Heart right ventricle (tissue), 16 donors: ENCODE data around the gene PRTN3. TPM values are rescaled to one million over a fixed set of nuclear protein-coding genes. Genes with fewer than 3 reads are reported as not detected.

Experiments
- ATAC-seq, 8 donors: fragments of 200-7000 bp; cut with Tn5 transposase; one replicate each; pipeline ENCODE4 v1.9.1; 2020; ENCODE audit warnings: mild to moderate bottlenecking in 8 of 8, moderate library complexity in 8 of 8, moderate number of reproducible peaks in 1 of 8
- DNase-seq, 2 donors: peaks; one replicate each; pipeline ENCODE4 v3.0.0-alpha.2; 2020
- H3K27ac ChIP-seq, 10 donors: fragments of 200-600 bp; sonication (generic) in 2 of 10; one replicate each; pipeline versions ENCODE4 v1.5.0 to v1.8.0; 2020 to 2022; ENCODE audit warnings: mild to moderate bottlenecking in 3 of 10
- H3K27me3 ChIP-seq, 7 donors: fragments of 200-600 bp; one replicate each; pipeline ENCODE4 v1.8.0; 2021 to 2022; ENCODE audit warnings: mild to moderate bottlenecking in 2 of 7
- H3K36me3 ChIP-seq, 9 donors: fragments of 200-600 bp; sonication (generic) in 1 of 9; one replicate each; pipeline versions ENCODE4 v1.5.0 to v1.8.0; 2020 to 2022; ENCODE audit warnings: mild to moderate bottlenecking in 2 of 9
- H3K4me1 ChIP-seq, 9 donors: fragments of 200-600 bp; sonication (generic) in 1 of 9; one replicate each; pipeline versions ENCODE4 v1.5.0 to v1.8.0; 2020 to 2022; ENCODE audit warnings: mild to moderate bottlenecking in 4 of 9
- H3K4me3 ChIP-seq, 10 donors: fragments of 200-600 bp; sonication (generic) in 2 of 10; one replicate each; pipeline versions ENCODE4 v1.5.0 to v1.8.0; 2020 to 2022; ENCODE audit warnings: mild to moderate bottlenecking in 7 of 10, moderate library complexity in 2 of 10
- H3K9me3 ChIP-seq, 11 donors: fragments of 200-600 bp in 10 of 11; sonication (generic) in 2 of 11; one replicate each; pipeline versions ENCODE4 v1.5.0 to v1.8.0; 2013 to 2022; ENCODE audit warnings: mild to moderate bottlenecking in 2 of 11, control low read depth in 1 of 11, moderate library complexity in 1 of 11
- CTCF ChIP-seq, 9 donors: fragments of 200-600 bp; sonication (generic) in 2 of 9; IDR thresholded peaks; one replicate each; pipeline versions ENCODE4 v1.5.0 to v1.8.0; 2021 to 2022; ENCODE audit warnings: antibody characterized with exemption in 9 of 9, mild to moderate bottlenecking in 5 of 9, moderate library complexity in 1 of 9
- WGBS, 2 donors: extraction: QIAGEN DNeasy Blood & Tissue Kit; methylation state at CpG; one replicate each; pipeline ENCODE4 v1.1.7; 2013; ENCODE audit warnings: inconsistent platforms in 1 of 2; 5-methylcytosine and 5-hydroxymethylcytosine counted together
- intact Hi-C, 10 donors: fragments of 100-400 bp; cut with DNase I; formaldehyde crosslinking; loops; one replicate each; pipeline versions ENCODE4 v1.11.1 to v1.14.2; 2022
- polyA plus RNA-seq, 2 donors: library from polyadenylated mRNA; stranded (reverse); fragments of 200-250 nt; gene quantifications; one replicate each; pipeline ENCODE4 v1.2.3, GENCODE V29; 2013
- total RNA-seq, 10 donors: library from RNA; stranded (reverse); fragmentation: NEBNext Ultra II Directional in 3 of 10; extraction: Animal tissue kit (Norgen Biotek cat#: 25700) in 3 of 10; gene quantifications; one replicate each; pipeline versions ENCODE4 v1.2.1 to v1.2.4, GENCODE V29; 2021 to 2023
- donor health status: Arrhythmogenic right ventricular cardiomyopathy.
- donor health status: ischemic (EF 13 %, LVEDD 7.1; RV severe dilation, severe dysfunction).
- donor health status: healthy with polysubstance abuse.
- donor health status: DM: no; HTN: yes; CAD: no.
- donor health status: DM: no; HTN: no; CAD: no.
- donor health status: ischemic (EF 25% LVEDD 6.9; RV normal size, moderate dysfunction).
- donor health status: ischemic (EF 25% LVEDD 5.7; RV mildly dilated, moderate dysfunction).
- donor health status: healthy.
- donor health status: DM: yes; HTN: yes; CAD: no.
- donor health status: Ischemic cardiomyopathy.
- donor health status: ischemic (EF 35%, LVEDD 5.7; RV mildly dilated, moderate dysfunction).
- donor health status: nonischemic (EF 11% LVEDD 7.7; RV severe dilation, severe dysfunction).
- donor health status: DM: yes; HTN: yes; CAD: no.
- donor health status: PGD.
- donor health status: ischemic (EF 29% LVEDD 5.4; RV normal size, mild dysfunction).
- donor health status: nonischemic (EF 23%, LVEDD 6.1; RV moderate dilation, normal function).

PRTN3 gene
- total and polyA plus RNA-seq, 12 donors, result 0.12 TPM; not detected in 11

- Histone ChIP-seq H3K27ac (peak overlapping the region in 9 of 10 donors; percentile 72 to 100 (median 98)), H3K4me3 (peak overlapping the region in 9 of 10 donors; percentile 12 to 94 (median 77)), H3K9me3 (no peaks in the 10 kb centered on the region), H3K27me3 (no peaks in the 10 kb centered on the region), H3K36me3 (peaks cover 4 to 88% (median 30%) of the 10 kb centered on the region in 9 donors), H3K4me1 (peaks cover 50 to 75% (median 61%) of the 10 kb centered on the region in 9 donors)
- ATAC-seq (peak in 5 of 8 donors; percentile 5 to 35 (median 17)), DNase-seq (peak in 1 of 2 donors; percentile 65)
- WGBS, 2 donors, result 20 to 22% methylated on average over 23 of the region's 23 CpGs
- intact Hi-C loops, result no loop called here
- TF ChIP-seq CTCF (IDR thresholded peaks at IDR 0.05), result no peak
These were observed 38.8 kb upstream of the PRTN3 start for GRCh38 chr19:801861-802497.

- Histone ChIP-seq H3K4me1 (peaks cover 50 to 78% (median 61%) of the 10 kb centered on the region in 9 donors), H3K4me3 (peak overlapping the region in 8 of 10 donors; percentile 12 to 94 (median 82)), H3K9me3 (no peaks in the 10 kb centered on the region), H3K36me3 (peaks cover 4 to 94% (median 36%) of the 10 kb centered on the region in 9 donors), H3K27me3 (no peaks in the 10 kb centered on the region), H3K27ac (peak overlapping the region in 8 of 10 donors; percentile 72 to 100 (median 96))
- no peak for TF ChIP-seq CTCF (IDR thresholded peaks at IDR 0.05)
- intact Hi-C loops, result no loop called here
- ATAC-seq (no peak), DNase-seq (peak in 1 of 2 donors; percentile 27)
- 33 to 39% methylated on average over 28 of the region's 28 CpGs for WGBS, 2 donors
These were observed 38.2 kb upstream of the PRTN3 start for GRCh38 chr19:802498-803098.

GRCh38 chr19:803099-803561, 37.7 kb upstream of the PRTN3 start:
- DNase-seq, result no peak
- Histone ChIP-seq H3K4me3 (peak overlapping the region in 3 of 10 donors; percentile 66 to 94 (median 86)), H3K27ac (peak overlapping the region in 6 of 10 donors; percentile 27 to 100 (median 96)), H3K36me3 (peaks cover 4 to 99% (median 41%) of the 10 kb centered on the region in 9 donors), H3K27me3 (no peaks in the 10 kb centered on the region), H3K4me1 (peaks cover 50 to 78% (median 60%) of the 10 kb centered on the region in 9 donors), H3K9me3 (no peaks in the 10 kb centered on the region)
- no peak for TF ChIP-seq CTCF (IDR thresholded peaks at IDR 0.05)
- WGBS, 2 donors, result 66 to 67% methylated on average over 17 of the region's 17 CpGs
- intact Hi-C loops, result no loop called here
- ATAC-seq, result no peak

GRCh38 chr19:803686-804418, 36.9 kb upstream of the PRTN3 start:
- H3K4me3 ChIP-seq, result peak overlapping the region in 1 of 10 donors; percentile 66
- WGBS, 2 donors, result 71 to 73% methylated on average over 31 of the region's 31 CpGs
- TF ChIP-seq CTCF (IDR thresholded peaks at IDR 0.05), result no peak
- H3K27ac ChIP-seq, result peak overlapping the region in 5 of 10 donors; percentile 27 to 100 (median 92)
- H3K4me1 ChIP-seq, result peaks cover 49 to 74% (median 54%) of the 10 kb centered on the region in 9 donors
- intact Hi-C loops, result no loop called here
- ATAC-seq (peak in 1 of 8 donors; percentile 24), DNase-seq (peak in 1 of 2 donors; percentile 40)
- no peaks in the 10 kb centered on the region for H3K9me3 ChIP-seq
- H3K27me3 ChIP-seq, result no peaks in the 10 kb centered on the region
- peaks cover 7 to 99% (median 48%) of the 10 kb centered on the region in 9 donors for H3K36me3 ChIP-seq
